GM04503 (cell line): Measurements from ENCODE around the gene LAMTOR3.

ENCODE experiments used
- DNase-seq: peaks from one replicate; pipeline ENCODE4 v3.0.0-alpha.2; 2012; ENCODE audit warnings: low read depth

Gene LAMTOR3

GRCh38 chr4:99894161-99894997, at the start of gene LAMTOR3:
Gene LAMTOR3 (minus strand): TSS chr4:99894427. CDS start chr4:99893963, 464 bp downstream.
- peak; percentile 44 for DNase-seq

GRCh38 chr4:99938243-99938753, 44.1 kb upstream of the LAMTOR3 start:
- DNase-seq, result no peak

DNA sequence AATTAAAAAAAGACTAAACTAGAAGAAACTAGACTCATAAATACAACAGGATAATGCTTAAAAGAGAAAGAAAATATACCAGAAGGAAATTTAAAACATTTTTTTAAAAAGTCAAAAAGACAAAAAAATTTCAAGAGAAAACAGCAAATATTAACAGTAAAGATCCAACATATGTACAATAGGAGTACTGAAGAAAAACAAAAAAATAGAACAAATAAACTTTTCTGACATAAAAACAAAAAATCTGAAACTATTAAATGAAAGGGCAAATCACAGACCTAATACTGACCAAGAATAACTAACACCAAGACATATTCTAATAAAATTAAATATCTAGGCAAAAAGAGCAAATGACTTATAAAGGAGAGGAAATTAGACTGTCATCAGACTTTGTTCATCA, 40.7 kb upstream of the LAMTOR3 start:
- DNase-seq, result no peak

GRCh38 chr4:99927566-99927965, 33.3 kb upstream of the LAMTOR3 start:
- DNase-seq, result no peak

DNA sequence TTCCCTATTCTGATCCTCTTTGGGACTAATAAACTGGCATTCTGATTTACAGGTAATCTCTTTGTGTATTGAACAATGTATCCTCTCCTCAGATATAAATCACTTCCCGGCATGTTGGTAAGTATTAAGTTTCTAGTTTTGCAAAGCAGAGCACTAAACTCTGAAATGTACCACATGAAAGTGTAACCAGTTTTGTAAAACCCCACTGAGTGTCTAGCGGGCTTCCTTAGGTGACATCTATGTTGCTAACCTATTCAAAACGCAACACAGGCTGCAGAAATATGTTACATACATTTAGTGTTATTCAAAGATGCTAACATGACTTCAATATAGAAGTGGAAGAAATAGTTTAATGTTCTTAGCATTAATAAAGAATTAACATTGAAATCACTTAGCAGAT, 26.9 kb upstream of the LAMTOR3 start:
- DNase-seq, result no peak

DNA sequence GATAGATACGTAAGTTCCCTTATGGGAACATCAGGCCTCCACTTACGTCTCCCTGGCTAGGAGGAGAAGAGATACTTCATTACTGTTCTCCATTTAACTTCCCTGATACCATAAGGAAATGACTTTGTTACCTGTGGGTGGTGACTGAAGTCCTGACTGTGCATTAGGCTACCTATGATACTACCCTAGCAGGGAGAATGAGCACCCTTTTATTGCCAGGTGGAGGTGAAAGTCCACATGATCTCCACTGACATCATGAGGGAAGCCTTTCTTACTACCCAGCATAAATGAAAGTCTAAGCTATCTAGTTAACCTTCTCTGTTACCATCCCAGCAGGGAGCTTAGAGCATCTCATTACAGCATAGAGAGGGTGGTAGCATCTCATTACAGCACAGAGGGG, 24.4 kb upstream of the LAMTOR3 start:
- no peak for DNase-seq

DNA sequence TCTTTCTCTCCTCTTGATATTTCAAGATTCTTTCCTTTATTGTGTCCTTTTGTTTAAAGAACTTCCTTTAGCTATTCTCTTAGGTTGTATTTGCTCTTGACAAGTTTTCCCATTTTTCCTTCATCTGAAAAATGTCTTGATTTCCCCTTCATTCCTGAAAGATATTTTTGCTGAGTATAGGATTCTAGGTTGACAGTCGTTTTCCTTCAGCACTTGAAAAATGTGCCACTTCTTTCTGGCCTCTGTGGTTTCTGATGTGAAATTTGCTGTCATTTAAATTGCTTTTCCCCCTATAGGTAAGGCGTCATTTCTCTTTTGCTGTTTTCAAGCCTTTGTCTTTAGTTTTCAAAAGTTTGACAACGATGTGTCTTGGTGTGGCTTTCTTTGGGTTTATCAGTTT, 23.3 kb upstream of the LAMTOR3 start:
- no peak for DNase-seq

GRCh38 chr4:99915449-99915848, 21.2 kb upstream of the LAMTOR3 start:
- DNase-seq, result no peak

DNA sequence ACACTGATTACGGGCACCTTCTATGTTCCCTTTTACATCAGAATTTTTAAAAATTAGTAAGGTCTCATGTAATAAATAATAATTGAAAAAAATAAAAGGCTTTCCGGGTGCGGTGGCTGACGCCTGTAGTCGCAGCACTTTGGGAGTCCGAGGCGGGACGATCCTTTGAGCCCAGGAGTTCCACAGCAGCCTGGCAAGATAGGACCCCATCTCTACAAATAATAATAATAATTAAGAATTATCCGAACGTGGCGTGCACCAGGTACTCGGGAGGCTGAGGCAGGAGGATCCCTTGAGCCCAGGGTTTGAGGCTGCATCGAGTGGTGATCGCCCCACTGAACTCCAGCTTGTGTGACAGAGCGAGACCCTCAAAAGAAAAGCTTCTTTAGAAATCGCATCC, 771 bp upstream of the LAMTOR3 start:
- DNase-seq, result no peak

- no peak for DNase-seq
Measured at GRCh38 chr4:99893839-99894160, 427 bp downstream of the LAMTOR3 start.

- DNase-seq, result no peak
Measured at GRCh38 chr4:99893029-99893428, 1.2 kb downstream of the LAMTOR3 start.

DNA sequence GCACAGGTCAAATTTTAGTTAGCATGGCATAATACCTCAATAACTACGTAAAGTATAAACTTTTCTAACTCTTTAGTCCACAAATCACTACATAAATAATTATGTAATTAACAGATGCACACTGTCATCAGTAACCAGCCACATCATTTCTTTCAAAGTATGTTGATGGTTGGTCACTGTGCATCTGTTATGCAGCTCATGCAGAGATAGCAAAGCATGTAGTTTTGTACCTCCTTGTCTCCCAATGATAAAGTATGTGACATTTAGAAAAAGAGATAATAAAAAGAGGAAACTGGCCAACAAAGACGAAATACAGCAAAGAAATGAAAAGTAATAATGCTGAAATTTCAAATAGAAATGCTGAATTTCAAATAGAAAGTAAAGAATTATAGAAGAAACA, 2.9 kb downstream of the LAMTOR3 start:
- no peak for DNase-seq

DNA sequence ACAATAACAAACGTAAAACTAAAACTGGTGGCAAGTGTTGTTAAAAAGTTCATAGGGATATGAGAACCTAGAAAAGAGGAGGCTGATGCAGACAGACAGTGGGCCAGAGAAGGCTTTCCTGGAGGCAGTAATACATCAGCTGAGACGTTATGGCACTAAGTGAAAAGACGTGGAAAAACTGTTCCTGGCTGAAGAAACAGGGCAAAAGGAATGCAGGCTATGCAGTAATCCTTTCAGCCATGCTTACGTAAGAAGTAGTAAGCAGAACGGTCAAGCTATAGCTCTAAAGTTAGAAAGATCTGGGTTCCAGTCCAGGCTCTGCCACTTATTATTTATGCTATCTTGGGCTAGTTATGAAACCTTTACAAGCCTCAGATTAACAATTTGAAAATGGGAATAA, 6.4 kb downstream of the LAMTOR3 start:
- no peak for DNase-seq

DNA sequence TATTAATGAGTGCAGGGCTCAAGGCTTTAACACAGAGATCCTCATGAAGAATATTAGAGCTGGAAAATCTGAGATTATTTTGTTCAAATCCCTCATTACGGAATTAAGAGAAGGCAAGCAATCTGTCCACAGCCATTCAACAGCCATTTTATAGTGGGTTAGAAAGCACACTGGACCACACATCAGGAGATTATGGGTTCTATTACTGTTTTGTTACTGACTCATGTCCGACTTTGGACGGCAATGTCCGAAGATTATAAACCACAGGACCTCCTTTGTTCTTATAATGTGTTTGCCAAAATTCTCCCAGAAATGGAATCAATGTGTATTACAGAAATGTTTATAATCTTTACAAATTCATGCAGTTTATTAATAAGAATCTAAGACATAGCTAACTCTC, 8.1 kb downstream of the LAMTOR3 start:
- no peak for DNase-seq

DNA sequence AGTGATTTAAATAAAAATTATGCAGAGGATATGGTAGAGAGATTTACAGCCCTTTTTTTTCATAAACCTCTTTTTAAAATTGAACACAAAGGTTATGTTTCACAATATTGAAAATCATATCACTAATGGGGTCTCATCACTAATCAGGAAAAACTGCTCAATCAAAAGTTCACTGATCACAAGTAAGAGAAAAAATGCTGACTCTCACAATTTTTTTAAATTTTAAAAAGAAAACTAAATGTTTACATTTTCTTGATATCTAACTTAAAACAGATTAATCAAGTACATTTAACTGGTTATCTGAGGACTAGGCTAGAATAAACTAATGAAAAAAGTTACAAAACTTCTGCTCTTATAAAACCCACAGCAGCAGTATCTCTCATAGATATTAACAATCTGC, 8.5 kb downstream of the LAMTOR3 start:
- DNase-seq, result no peak

GRCh38 chr4:99885063-99885664, 9.1 kb downstream of the LAMTOR3 start:
- no peak for DNase-seq

DNA sequence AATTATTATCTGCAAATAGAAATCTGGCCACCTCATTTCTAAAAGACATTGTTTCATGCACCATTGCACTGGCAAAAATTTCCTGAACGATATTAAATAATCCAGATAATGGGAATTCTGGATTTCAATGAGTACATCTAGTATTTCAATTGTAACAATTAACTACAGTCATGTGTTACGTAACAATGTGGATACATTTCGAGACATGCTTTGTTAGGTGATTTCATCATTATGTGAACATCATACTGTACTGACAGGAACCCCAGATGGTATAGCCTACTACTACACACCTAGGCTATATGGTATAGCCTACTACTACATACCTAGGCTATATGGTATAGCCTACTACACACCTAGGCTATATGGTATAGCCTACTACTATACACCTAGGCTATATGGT, 14.8 kb downstream of the LAMTOR3 start:
- no peak for DNase-seq

GRCh38 chr4:99878604-99879003, 15.6 kb downstream of the LAMTOR3 start:
- no peak for DNase-seq

GRCh38 chr4:99876946-99877345, 17.3 kb downstream of the LAMTOR3 start:
- no peak for DNase-seq

GRCh38 chr4:99875071-99875470, 19.2 kb downstream of the LAMTOR3 start:
- no peak for DNase-seq

GRCh38 chr4:99872570-99872969, 21.7 kb downstream of the LAMTOR3 start:
- no peak for DNase-seq

- DNase-seq, result peak; percentile 50
Measured at GRCh38 chr4:99868126-99868596, 26.1 kb downstream of the LAMTOR3 start.

GRCh38 chr4:99863804-99864203, 30.4 kb downstream of the LAMTOR3 start:
- no peak for DNase-seq
